PC-3 (cell line): ENCODE data around the gene DNAAF5. TPM values are rescaled to one million over a fixed set of nuclear protein-coding genes. Genes with fewer than 3 reads are reported as not detected.

ENCODE experiments used
- ATAC-seq: fragments of 200-7000 bp; cut with Tn5 transposase; 2 replicates; pipeline ENCODE4 v1.9.1; 2020; ENCODE audit warnings: mild to moderate bottlenecking, moderate library complexity
- BruUV-seq: library from RNA; stranded (reverse); fragments of 400-500 nt; replicated peaks from 2 replicates; lab custom pipeline; 2021; lab: Mats Ljungman, UMichigan
- CTCF ChIA-PET: fragments of 300-600 bp; sonication (Branson Sonifier 250); formaldehyde crosslinking; loops from one replicate; lab custom pipeline; 2022; ENCODE audit warnings: antibody characterized with exemption; lab: Charles Lee
- POLR2A ChIA-PET: fragments of 300-600 bp; sonication (Branson Sonifier 250); formaldehyde crosslinking; loops from one replicate; lab custom pipeline; 2022; ENCODE audit warnings: antibody characterized with exemption; ENCODE audit not compliant: unreplicated experiment; lab: Charles Lee
- DNase-seq: peaks from one replicate; pipeline ENCODE4 v3.0.0-alpha.2; 2015
- H2AFZ ChIP-seq: fragments of 300-600 bp; sonication (generic); 2 replicates; pipeline ENCODE4 v1.6.0; 2016; ENCODE audit warnings: antibody characterized with exemption, low read length
- H3F3A ChIP-seq: fragments of 300-600 bp; sonication (generic); one replicate; pipeline ENCODE4 v1.6.0; 2017; ENCODE audit warnings: antibody characterized with exemption, low read length, control low read depth, mild to moderate bottlenecking; ENCODE audit not compliant: unreplicated experiment
- H3K27ac ChIP-seq: fragments of 300-600 bp; sonication (generic); 2 replicates; pipeline ENCODE4 v1.5.1; 2016; ENCODE audit warnings: mild to moderate bottlenecking, low read length
- H3K27me3 ChIP-seq: fragments of 300-600 bp; sonication (generic); 2 replicates; pipeline ENCODE4 v1.6.1; 2016; ENCODE audit warnings: low read length, mixed read lengths
- H3K36me3 ChIP-seq: fragments of 300-600 bp; sonication (generic); 2 replicates; pipeline ENCODE4 v1.6.1; 2016; ENCODE audit warnings: low read depth, mixed run types, low read length, mixed read lengths
- H3K4me1 ChIP-seq: fragments of 300-600 bp; sonication (generic); 2 replicates; pipeline ENCODE4 v1.5.1; 2016; ENCODE audit warnings: low read length; ENCODE audit not compliant: insufficient read depth
- H3K4me2 ChIP-seq: fragments of 300-600 bp; sonication (generic); 2 replicates; pipeline ENCODE4 v1.6.0; 2016; ENCODE audit warnings: low read length
- H3K4me3 ChIP-seq: fragments of 300-600 bp; sonication (generic); 2 replicates; pipeline ENCODE4 v1.5.1; 2016; ENCODE audit warnings: mild to moderate bottlenecking, low read length, mixed read lengths
- H3K79me2 ChIP-seq: fragments of 300-600 bp; sonication (generic); 2 replicates; pipeline ENCODE4 v1.6.1; 2017; ENCODE audit warnings: low read length, mixed read lengths
- H3K9ac ChIP-seq: fragments of 300-600 bp; sonication (generic); 2 replicates; pipeline ENCODE4 v1.6.0; 2016; ENCODE audit warnings: mild to moderate bottlenecking, low read length
- H3K9me2 ChIP-seq: fragments of 300-600 bp; sonication (generic); replicated peaks from 2 replicates; pipeline ENCODE4 v1.6.1; 2016; ENCODE audit warnings: mixed run types, low read length, mixed read lengths
- H3K9me3 ChIP-seq: fragments of 300-600 bp; sonication (generic); 2 replicates; pipeline ENCODE4 v1.6.1; 2016; ENCODE audit warnings: low read length, mixed read lengths
- H4K20me1 ChIP-seq: fragments of 300-600 bp; sonication (generic); 2 replicates; pipeline ENCODE4 v1.6.1; 2016; ENCODE audit warnings: low read length, mixed read lengths
- EZH2 ChIP-seq: fragments of 300-600 bp; sonication (generic); IDR thresholded peaks from one replicate; pipeline ENCODE4 v1.6.1; 2017; ENCODE audit warnings: antibody characterized with exemption, mild to moderate bottlenecking, low read length; ENCODE audit not compliant: unreplicated experiment
- EZH2phosphoT487 ChIP-seq: fragments of 300-600 bp; sonication (generic); IDR thresholded peaks from 2 replicates; pipeline ENCODE4 v1.6.1; 2018; ENCODE audit warnings: mild to moderate bottlenecking, antibody characterized with exemption, low read length, borderline replicate concordance
- intact Hi-C: fragments of 100-400 bp; cut with micrococcal nuclease; formaldehyde crosslinking; loops from 2 replicates; pipeline ENCODE4 v1.9.0; 2023
- total RNA-seq: library from RNA; depleted of rRNA; stranded (reverse); fragments of >200 nt; gene quantifications from 2 replicates; pipeline ENCODE4 v1.2.3, GENCODE V29; 2014
- TF ChIP-seq, protein P1 (sequence below): fragments of 300-600 bp; sonication (generic); conservative IDR thresholded peaks from 2 replicates; pipeline ENCODE4 v1.5.1; 2017; ENCODE audit warnings: antibody characterized with exemption, low read depth, mild to moderate bottlenecking, low read length

Gene DNAAF5
- total RNA-seq, 1 experiment from 2014 or later: 66.3 TPM

DNA sequence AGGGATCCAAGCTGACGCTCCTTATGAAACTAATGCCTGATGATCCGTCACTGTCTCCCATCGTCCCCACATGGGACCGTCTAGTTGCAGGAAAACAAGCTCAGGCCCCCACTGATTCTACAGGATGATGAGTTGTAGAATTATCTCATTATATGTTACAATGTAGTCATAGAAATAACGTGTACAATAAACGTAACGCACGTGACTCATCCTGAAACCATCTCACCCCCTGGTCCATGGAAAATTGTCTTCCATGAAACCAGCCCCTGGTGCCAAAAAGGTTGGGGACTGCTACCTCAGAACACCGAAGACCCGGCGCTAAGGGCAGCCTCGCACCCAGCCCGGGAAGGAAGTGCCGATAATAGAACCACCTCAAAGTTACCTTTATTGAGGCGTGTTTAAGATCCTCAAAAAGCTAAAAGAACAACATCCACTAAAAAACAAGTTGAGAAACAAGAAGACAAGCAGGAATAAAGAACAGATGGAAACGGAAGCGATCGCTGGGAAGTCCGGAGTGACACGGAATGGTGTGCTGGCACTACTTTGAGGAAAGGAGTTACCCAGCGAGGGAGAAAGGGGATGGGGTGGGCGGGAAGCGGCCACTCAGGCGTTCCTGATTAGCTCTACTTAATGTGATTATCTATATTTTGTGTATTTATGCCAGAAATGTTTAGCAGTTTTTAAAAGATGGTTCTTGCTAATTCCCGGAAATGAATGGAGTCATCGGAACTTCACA lies 50.7 kb downstream of the DNAAF5 start:
- DNase-seq: no peak
- Histone ChIP-seq H3K79me2 (no peaks in the 10 kb centered on the region), H3K27ac (no peak overlapping the region), H4K20me1 (no peaks in the 10 kb centered on the region), H2AFZ (no peak overlapping the region), H3K9me2 (no peaks in the 10 kb centered on the region), H3K4me1 (no peaks in the 10 kb centered on the region), H3K4me2 (no peak overlapping the region), H3K9ac (no peak overlapping the region), H3K27me3 (no peaks in the 10 kb centered on the region), H3K9me3 (no peaks in the 10 kb centered on the region), H3K36me3 (peaks cover 12% of the 10 kb centered on the region; the same call in 1 of the 2 replicates), H3K4me3 (no peak overlapping the region), H3F3A (no peaks in the 10 kb centered on the region)
- no peak for ATAC-seq
- no TSS peak for BruUV-seq
- intact Hi-C loops: no loop called here
- ChIA-PET CTCF (no interaction called here), POLR2A (no interaction called here)
- TF ChIP-seq EZH2 (no peak), EZH2phosphoT487 (no peak)
- TF ChIP-seq, protein P1, sequence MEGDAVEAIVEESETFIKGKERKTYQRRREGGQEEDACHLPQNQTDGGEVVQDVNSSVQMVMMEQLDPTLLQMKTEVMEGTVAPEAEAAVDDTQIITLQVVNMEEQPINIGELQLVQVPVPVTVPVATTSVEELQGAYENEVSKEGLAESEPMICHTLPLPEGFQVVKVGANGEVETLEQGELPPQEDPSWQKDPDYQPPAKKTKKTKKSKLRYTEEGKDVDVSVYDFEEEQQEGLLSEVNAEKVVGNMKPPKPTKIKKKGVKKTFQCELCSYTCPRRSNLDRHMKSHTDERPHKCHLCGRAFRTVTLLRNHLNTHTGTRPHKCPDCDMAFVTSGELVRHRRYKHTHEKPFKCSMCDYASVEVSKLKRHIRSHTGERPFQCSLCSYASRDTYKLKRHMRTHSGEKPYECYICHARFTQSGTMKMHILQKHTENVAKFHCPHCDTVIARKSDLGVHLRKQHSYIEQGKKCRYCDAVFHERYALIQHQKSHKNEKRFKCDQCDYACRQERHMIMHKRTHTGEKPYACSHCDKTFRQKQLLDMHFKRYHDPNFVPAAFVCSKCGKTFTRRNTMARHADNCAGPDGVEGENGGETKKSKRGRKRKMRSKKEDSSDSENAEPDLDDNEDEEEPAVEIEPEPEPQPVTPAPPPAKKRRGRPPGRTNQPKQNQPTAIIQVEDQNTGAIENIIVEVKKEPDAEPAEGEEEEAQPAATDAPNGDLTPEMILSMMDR: no peak

DNA sequence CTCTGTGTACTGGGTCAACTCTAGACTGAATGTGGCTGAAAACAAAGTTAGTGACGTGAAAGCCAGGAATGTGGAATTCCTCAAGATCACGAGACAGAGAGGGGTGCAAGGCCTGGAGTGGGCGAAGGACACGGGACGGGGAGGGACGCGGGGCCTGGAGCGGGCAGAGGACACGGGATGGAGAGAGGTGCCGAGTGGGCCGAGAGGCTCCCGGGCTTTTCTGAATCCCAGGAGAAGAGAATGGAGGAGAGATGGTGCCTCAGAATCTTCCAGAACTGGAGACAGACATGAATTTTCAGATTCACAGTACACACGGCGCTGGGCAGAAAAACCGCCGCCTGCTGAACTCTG lies 51.2 kb downstream of the DNAAF5 start:
- intact Hi-C loops: no loop called here
- H3K9me2 ChIP-seq: no peaks in the 10 kb centered on the region
- H3K27ac ChIP-seq: no peak overlapping the region
- H3K9ac ChIP-seq: no peak overlapping the region
- no peaks in the 10 kb centered on the region for H3K79me2 ChIP-seq
- no peak overlapping the region for H3K4me2 ChIP-seq
- H3K4me1 ChIP-seq: no peaks in the 10 kb centered on the region
- no peaks in the 10 kb centered on the region for H3K27me3 ChIP-seq
- ATAC-seq: no peak
- no TSS peak for BruUV-seq
- no peaks in the 10 kb centered on the region for H4K20me1 ChIP-seq
- ChIA-PET POLR2A (no interaction called here), CTCF (no interaction called here)
- no peaks in the 10 kb centered on the region for H3K9me3 ChIP-seq
- no peak overlapping the region for H3K4me3 ChIP-seq
- no peak overlapping the region for H2AFZ ChIP-seq
- no peak for DNase-seq
- peaks cover 12% of the 10 kb centered on the region; the same call in 1 of the 2 replicates for H3K36me3 ChIP-seq
- TF ChIP-seq, protein P1: no peak
- no peak for TF ChIP-seq EZH2phosphoT487
- TF ChIP-seq EZH2: no peak
- H3F3A ChIP-seq: no peaks in the 10 kb centered on the region

DNA sequence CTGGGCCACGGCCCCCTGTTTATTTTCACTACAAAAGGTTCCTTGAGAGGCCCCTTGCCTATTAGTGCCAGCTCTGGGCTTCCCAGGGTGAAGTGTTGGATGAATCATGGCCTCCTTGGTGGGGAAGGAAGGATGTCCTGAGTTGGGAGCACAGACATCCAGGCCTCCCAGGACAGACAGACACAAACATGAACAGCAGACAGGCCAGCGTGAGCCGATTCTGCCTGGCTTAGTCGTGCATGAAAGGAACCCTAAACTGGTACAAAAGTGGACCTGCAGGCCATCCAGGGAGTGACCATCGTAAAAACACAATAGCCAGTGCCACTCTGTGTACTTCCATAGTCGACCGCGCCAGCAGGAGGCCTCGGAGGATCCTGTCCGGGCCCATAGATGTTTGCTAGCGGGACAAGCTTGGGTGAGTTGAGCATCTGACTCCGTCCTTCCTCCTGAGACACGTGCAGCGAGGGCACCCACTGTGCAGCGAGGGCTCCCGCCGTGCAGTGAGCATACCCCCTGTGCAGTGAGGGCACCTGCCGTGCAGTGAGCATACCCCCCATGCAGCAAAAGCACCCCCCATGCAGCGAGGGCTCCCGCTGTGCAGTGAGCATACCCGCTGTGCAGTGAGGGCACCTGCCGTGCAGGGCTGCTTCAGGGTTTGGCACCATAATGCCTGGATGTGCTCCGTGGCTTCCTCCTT lies 51.9 kb downstream of the DNAAF5 start:
- Histone ChIP-seq H3K79me2 (no peaks in the 10 kb centered on the region), H4K20me1 (no peaks in the 10 kb centered on the region), H3K4me2 (no peak overlapping the region), H3K4me1 (no peaks in the 10 kb centered on the region), H3K4me3 (no peak overlapping the region), H3K36me3 (peaks cover 12% of the 10 kb centered on the region; the same call in 1 of the 2 replicates), H3K9me3 (no peaks in the 10 kb centered on the region), H3F3A (no peaks in the 10 kb centered on the region), H3K27me3 (no peaks in the 10 kb centered on the region), H3K9ac (no peak overlapping the region), H2AFZ (no peak overlapping the region), H3K27ac (no peak overlapping the region), H3K9me2 (no peaks in the 10 kb centered on the region)
- BruUV-seq: no TSS peak
- intact Hi-C loops: no loop called here
- no peak for DNase-seq
- POLR2A ChIA-PET: no interaction called here
- TF ChIP-seq EZH2phosphoT487 (no peak), EZH2 (no peak)
- TF ChIP-seq, protein P1: no peak
- CTCF ChIA-PET: no interaction called here
- ATAC-seq: no peak; the same call in 1 of the 2 replicates
